Fibroblast of villous mesenchyme (primary cell): Measurements from ENCODE around the gene PKDREJ. TPM values are rescaled to one million over a fixed set of nuclear protein-coding genes. Genes with fewer than 3 reads are reported as not detected.

ENCODE experiments used
- DNase-seq: peaks from one replicate; pipeline ENCODE4 v3.0.0-alpha.2; 2010; ENCODE audit warnings: low read depth
- H3K4me3 ChIP-seq: 2 replicates; pipeline ENCODE4 v1.5.1; 2011; ENCODE audit warnings: low read depth, mild to moderate bottlenecking, low read length
- CTCF ChIP-seq: IDR thresholded peaks from 2 replicates; pipeline ENCODE4 v1.5.1; 2012; ENCODE audit warnings: low read depth, mild to moderate bottlenecking, low read length; ENCODE audit not compliant: insufficient read depth
- total RNA-seq: library from RNA; depleted of rRNA; stranded (reverse); fragments of >200 nt; gene quantifications from 2 replicates; pipeline ENCODE4 v1.2.3, GENCODE V29; 2012

PKDREJ gene
- total RNA-seq, 1 donor: not detected

GRCh38 chr22:46250035-46250782 is 12.9 kb downstream of the PKDREJ start, which contains the start of gene CDPF1:
TSS of gene CDPF1 (minus strand) at chr22:46250293. CDS start at chr22:46248284, 2,009 bp downstream.
- TF ChIP-seq CTCF: no peak
- DNase-seq: peak; percentile 84
- peak within 1 kb of the TSS; percentile 93 for H3K4me3 ChIP-seq

- TF ChIP-seq CTCF: no peak
- H3K4me3 ChIP-seq: no peak overlapping the region
- no peak for DNase-seq
Observed at GRCh38 chr22:46247443-46247975, 15.6 kb downstream of the PKDREJ start.

GRCh38 chr22:46246178-46246577 is 17.0 kb downstream of the PKDREJ start:
- TF ChIP-seq CTCF: no peak
- DNase-seq: no peak
- H3K4me3 ChIP-seq: no peak overlapping the region

- no peak for TF ChIP-seq CTCF
- H3K4me3 ChIP-seq: no peak overlapping the region
- no peak for DNase-seq
Observed at GRCh38 chr22:46245511-46245910, 17.6 kb downstream of the PKDREJ start.

GRCh38 chr22:46244771-46245170 is 18.4 kb downstream of the PKDREJ start:
- DNase-seq: no peak
- TF ChIP-seq CTCF: no peak
- no peak overlapping the region for H3K4me3 ChIP-seq

GRCh38 chr22:46242076-46242475 is 21.1 kb downstream of the PKDREJ start:
- DNase-seq: no peak
- no peak overlapping the region for H3K4me3 ChIP-seq
- TF ChIP-seq CTCF: no peak
